A673 (cell line): ENCODE data around the gene RYK. TPM values are rescaled to one million over a fixed set of nuclear protein-coding genes. Genes with fewer than 3 reads are reported as not detected.
"Not testable (repeated sequence)": the region's sequence is repeated elsewhere in the genome, so short reads cannot be mapped to it uniquely, and the experiment has no call there.

Experiments
- BruUV-seq: library from RNA; stranded (reverse); fragments of 400-500 nt; replicated peaks from 2 replicates; lab custom pipeline; 2021; lab: Mats Ljungman, UMichigan
- CTCF ChIA-PET: fragments of 300-600 bp; sonication (Branson Sonifier 250); formaldehyde crosslinking; loops from one replicate; lab custom pipeline; 2022; ENCODE audit warnings: antibody characterized with exemption; lab: Charles Lee
- POLR2A ChIA-PET: fragments of 300-600 bp; sonication (Branson Sonifier 250); formaldehyde crosslinking; loops from one replicate; lab custom pipeline; 2022; ENCODE audit warnings: antibody characterized with exemption; ENCODE audit not compliant: low non-redundant PET; lab: Charles Lee
- DNase-seq: peaks from one replicate; pipeline ENCODE4 v3.0.0-alpha.2; 2015; ENCODE audit warnings: low spot score
- H3K27ac ChIP-seq: fragments of 200-600 bp; sonication (generic); 2 replicates; pipeline ENCODE4 v1.5.1; 2016; ENCODE audit warnings: mixed run types, low read depth, mild to moderate bottlenecking, mixed read lengths, antibody characterized with exemption, low read length; ENCODE audit not compliant: poor library complexity, severe bottlenecking
- H3K27me3 ChIP-seq: fragments of 200-600 bp; sonication (generic); replicated peaks from 2 replicates; pipeline ENCODE4 v1.6.1; 2017; ENCODE audit warnings: mixed run types, low read depth, mild to moderate bottlenecking, mixed read lengths, antibody characterized with exemption, low read length; ENCODE audit not compliant: insufficient read depth, poor library complexity
- H3K36me3 ChIP-seq: fragments of 200-600 bp; sonication (generic); 2 replicates; pipeline ENCODE4 v1.6.1; 2016; ENCODE audit warnings: mixed run types, mild to moderate bottlenecking, mixed read lengths, antibody characterized with exemption, low read length; ENCODE audit not compliant: insufficient read depth, poor library complexity, severe bottlenecking
- H3K4me1 ChIP-seq: fragments of 200-600 bp; sonication (generic); 2 replicates; pipeline ENCODE4 v1.6.1; 2017; ENCODE audit warnings: mixed run types, mild to moderate bottlenecking, mixed read lengths, antibody characterized with exemption, low read length; ENCODE audit not compliant: insufficient read depth, poor library complexity, severe bottlenecking
- H3K4me3 ChIP-seq: fragments of 200-600 bp; sonication (generic); 2 replicates; pipeline ENCODE4 v1.5.1; 2016; ENCODE audit warnings: low read depth, mixed run types, mild to moderate bottlenecking, mixed read lengths, low read length; ENCODE audit not compliant: poor library complexity, severe bottlenecking
- H3K9me3 ChIP-seq: fragments of 200-600 bp; sonication (generic); 2 replicates; pipeline ENCODE4 v1.6.1; 2016; ENCODE audit warnings: mixed run types, low read depth, mild to moderate bottlenecking, mixed read lengths, antibody characterized with exemption, low read length; ENCODE audit not compliant: poor library complexity, severe bottlenecking
- EZH2 ChIP-seq: fragments of 200-600 bp; sonication (generic); IDR thresholded peaks from 2 replicates; pipeline ENCODE4 v1.6.1; 2017; ENCODE audit warnings: borderline replicate concordance, low read depth, mild to moderate bottlenecking, mixed read lengths, antibody characterized with exemption, low read length; ENCODE audit not compliant: poor library complexity, severe bottlenecking
- intact Hi-C: fragments of 100-400 bp; cut with micrococcal nuclease; formaldehyde crosslinking; loops from one replicate; pipeline ENCODE4 v1.10.0; 2022; ENCODE audit not compliant: unreplicated experiment
- total RNA-seq: library from RNA; stranded (reverse); gene quantifications from 2 replicates; pipeline ENCODE4 v1.2.3, GENCODE V29; 2021
- TF ChIP-seq, protein P1 (sequence below): fragments of 300-800, 200-600 bp; sonication (generic); conservative IDR thresholded peaks from 2 replicates; pipeline ENCODE4 v1.5.1; 2017; ENCODE audit warnings: low read depth, mild to moderate bottlenecking, antibody characterized with exemption, low read length, moderate library complexity, mixed read lengths

The RYK gene
- total RNA-seq, 1 experiment from 2014 or later = 47.8 TPM

DNA sequence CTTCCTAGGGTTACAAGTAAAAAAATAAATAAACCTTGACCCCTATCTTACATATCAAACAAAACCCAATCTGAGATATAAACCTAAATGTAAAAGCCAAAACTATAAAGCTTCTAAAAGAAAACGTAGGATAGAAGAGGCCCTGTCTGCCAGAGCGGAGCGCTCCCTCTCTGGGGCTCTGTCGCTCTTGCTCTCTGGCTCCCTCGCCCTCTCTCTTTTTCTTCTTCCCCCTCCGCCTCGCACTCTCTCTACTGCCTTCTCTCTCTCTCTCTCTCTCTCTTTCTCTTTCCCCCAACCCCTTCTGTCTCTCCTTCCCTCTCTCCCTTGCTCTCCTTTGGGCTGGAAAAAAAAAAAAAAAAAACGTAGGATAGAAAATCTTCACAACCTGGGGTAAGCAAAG, 21.6 kb downstream of the RYK start:
- Histone ChIP-seq H3K4me1 (peaks cover 24% of the 10 kb centered on the region), H3K36me3 (peaks cover 3% of the 10 kb centered on the region), H3K27me3 (no peaks in the 10 kb centered on the region), H3K4me3 (no peak overlapping the region), H3K9me3 (peaks cover 5% of the 10 kb centered on the region), H3K27ac (no peak overlapping the region)
- ChIA-PET POLR2A (no interaction called here), CTCF (no interaction called here)
- no peak for TF ChIP-seq EZH2
- TF ChIP-seq, protein P1, sequence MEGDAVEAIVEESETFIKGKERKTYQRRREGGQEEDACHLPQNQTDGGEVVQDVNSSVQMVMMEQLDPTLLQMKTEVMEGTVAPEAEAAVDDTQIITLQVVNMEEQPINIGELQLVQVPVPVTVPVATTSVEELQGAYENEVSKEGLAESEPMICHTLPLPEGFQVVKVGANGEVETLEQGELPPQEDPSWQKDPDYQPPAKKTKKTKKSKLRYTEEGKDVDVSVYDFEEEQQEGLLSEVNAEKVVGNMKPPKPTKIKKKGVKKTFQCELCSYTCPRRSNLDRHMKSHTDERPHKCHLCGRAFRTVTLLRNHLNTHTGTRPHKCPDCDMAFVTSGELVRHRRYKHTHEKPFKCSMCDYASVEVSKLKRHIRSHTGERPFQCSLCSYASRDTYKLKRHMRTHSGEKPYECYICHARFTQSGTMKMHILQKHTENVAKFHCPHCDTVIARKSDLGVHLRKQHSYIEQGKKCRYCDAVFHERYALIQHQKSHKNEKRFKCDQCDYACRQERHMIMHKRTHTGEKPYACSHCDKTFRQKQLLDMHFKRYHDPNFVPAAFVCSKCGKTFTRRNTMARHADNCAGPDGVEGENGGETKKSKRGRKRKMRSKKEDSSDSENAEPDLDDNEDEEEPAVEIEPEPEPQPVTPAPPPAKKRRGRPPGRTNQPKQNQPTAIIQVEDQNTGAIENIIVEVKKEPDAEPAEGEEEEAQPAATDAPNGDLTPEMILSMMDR = no peak
- BruUV-seq = no TSS peak
- intact Hi-C loops = no loop called here
- no peak for DNase-seq

DNA sequence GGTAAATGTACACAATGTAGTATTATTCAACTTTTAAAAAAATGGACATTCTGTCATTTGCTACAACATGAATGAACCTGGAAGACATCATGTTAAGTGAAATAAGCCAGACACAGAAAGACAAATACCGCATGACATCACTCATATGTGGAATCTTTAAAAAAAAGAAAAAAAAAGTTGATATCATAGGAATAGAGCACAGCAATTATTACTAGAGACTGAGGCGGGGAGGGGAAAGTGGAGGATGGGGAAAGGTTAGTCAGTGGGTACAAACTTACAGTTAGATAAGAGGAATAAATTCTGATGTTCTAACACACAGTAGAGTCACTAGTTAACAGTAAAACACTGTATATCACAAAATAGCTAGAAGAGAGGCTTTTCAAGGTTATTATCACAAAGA, 22.2 kb downstream of the RYK start:
- Histone ChIP-seq H3K4me1 (peaks cover 24% of the 10 kb centered on the region), H3K36me3 (no peaks in the 10 kb centered on the region), H3K27ac (no peak overlapping the region), H3K4me3 (no peak overlapping the region), H3K27me3 (no peaks in the 10 kb centered on the region), H3K9me3 (peaks cover 5% of the 10 kb centered on the region)
- no TSS peak for BruUV-seq
- ChIA-PET CTCF (no interaction called here), POLR2A (no interaction called here)
- no peak for DNase-seq
- TF ChIP-seq, protein P1 = no peak
- no peak for TF ChIP-seq EZH2
- intact Hi-C loops = no loop called here

DNA sequence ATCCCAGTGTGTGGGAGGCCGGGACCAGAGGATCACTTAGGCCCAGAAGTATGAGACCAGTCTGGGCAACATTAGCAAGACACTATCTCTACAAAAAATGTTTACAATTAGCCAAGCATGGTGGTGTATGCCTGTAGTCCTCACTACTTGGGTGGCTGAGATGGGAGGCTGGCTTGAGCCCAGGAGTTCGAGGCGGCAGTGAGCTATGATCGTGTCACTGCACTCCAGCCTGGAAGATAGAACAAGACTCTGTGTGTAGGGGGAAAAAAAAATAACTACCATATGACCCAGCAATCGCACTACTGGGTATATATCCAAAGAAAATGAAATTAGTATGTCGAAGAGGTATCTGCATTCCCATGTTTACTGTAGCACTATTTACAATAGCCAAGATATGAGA, 22.6 kb downstream of the RYK start:
- ChIA-PET CTCF (no interaction called here), POLR2A (no interaction called here)
- intact Hi-C loops = no loop called here
- Histone ChIP-seq H3K27ac (no peak overlapping the region), H3K4me1 (peaks cover 24% of the 10 kb centered on the region), H3K36me3 (no peaks in the 10 kb centered on the region), H3K9me3 (peaks cover 4% of the 10 kb centered on the region), H3K4me3 (no peak overlapping the region), H3K27me3 (no peaks in the 10 kb centered on the region)
- BruUV-seq = no TSS peak
- no peak for DNase-seq
- TF ChIP-seq, protein P1 = no peak
- TF ChIP-seq EZH2 = no peak

DNA sequence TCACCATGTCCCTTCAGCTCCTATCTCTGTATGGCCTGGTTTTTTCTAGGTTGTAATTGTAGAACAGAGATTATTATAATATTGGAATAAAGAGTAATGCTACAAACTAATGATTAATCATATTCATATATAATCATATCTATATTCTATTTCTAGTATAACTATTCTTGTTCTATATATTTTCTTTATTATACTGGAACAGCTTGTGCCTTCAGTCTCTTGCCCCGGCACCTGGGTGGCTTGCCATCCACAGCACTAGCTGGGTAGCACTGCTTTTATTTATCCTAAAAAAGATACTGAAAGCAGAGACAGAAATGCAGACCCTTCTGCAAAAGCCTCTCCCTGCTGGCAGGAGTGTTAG, 25.9 kb downstream of the RYK start:
- intact Hi-C loops, BruUV-seq, H3K4me1 ChIP-seq, H3K9me3 ChIP-seq, H3K27ac ChIP-seq, DNase-seq, H3K4me3 ChIP-seq, POLR2A ChIA-PET, H3K27me3 ChIP-seq, H3K36me3 ChIP-seq: not testable (repeated sequence)
- CTCF ChIA-PET = interaction anchor here (0.6 to 1.3 kb wide), 2 partner anchors 13 to 118 kb away, joined by 5 to 13 read pairs; no protein-coding TSS in a partner anchor
